Astrocyte (in vitro differentiated cells and primary cell): ENCODE data around the gene GLRX5. TPM values are rescaled to one million over a fixed set of nuclear protein-coding genes. Genes with fewer than 3 reads are reported as not detected.

Source experiments
- DNase-seq: peaks from one replicate; pipeline ENCODE4 v3.0.0-alpha.2; 2010; ENCODE audit warnings: low read depth
- FAIRE-seq: peaks from 2 replicates; lab custom pipeline; 2011; peaks lifted over from hg19 to GRCh38; lab: Jason Lieb, UNC
- H2AFZ ChIP-seq: 2 replicates; pipeline ENCODE4 v1.6.0; 2012; ENCODE audit warnings: low read depth, low read length, inconsistent platforms
- H3K27ac ChIP-seq: 2 replicates; pipeline ENCODE4 v1.5.1; 2011; ENCODE audit warnings: low read depth, low read length, inconsistent platforms
- H3K27me3 ChIP-seq: 2 replicates; pipeline ENCODE4 v1.6.0; 2011; ENCODE audit warnings: low read length, inconsistent platforms; ENCODE audit not compliant: insufficient read depth
- H3K36me3 ChIP-seq: 2 replicates; pipeline ENCODE4 v1.5.1; 2011; ENCODE audit warnings: low read length, inconsistent platforms; ENCODE audit not compliant: insufficient read depth
- H3K4me1 ChIP-seq: 2 replicates; pipeline ENCODE4 v1.5.1; 2011; ENCODE audit warnings: low read length, inconsistent platforms; ENCODE audit not compliant: insufficient read depth
- H3K4me2 ChIP-seq: 2 replicates; pipeline ENCODE4 v1.6.0; 2012; ENCODE audit warnings: low read length, inconsistent platforms
- H3K4me3 ChIP-seq: 2 replicates; pipeline ENCODE4 v1.5.1; 2011; ENCODE audit warnings: low read depth, mild to moderate bottlenecking, low read length, inconsistent platforms; ENCODE audit not compliant: insufficient read depth
- H3K79me2 ChIP-seq: 2 replicates; pipeline ENCODE4 v1.6.0; 2012; ENCODE audit warnings: mild to moderate bottlenecking, low read length, inconsistent platforms; ENCODE audit not compliant: insufficient read depth
- H3K9ac ChIP-seq: 2 replicates; pipeline ENCODE4 v1.6.0; 2012; ENCODE audit warnings: mild to moderate bottlenecking, low read length, inconsistent platforms
- H3K9me3 ChIP-seq: 2 replicates; pipeline ENCODE4 v1.5.1; 2012; ENCODE audit warnings: low read depth, mild to moderate bottlenecking, low read length, inconsistent platforms; ENCODE audit not compliant: insufficient read depth
- H4K20me1 ChIP-seq: 2 replicates; pipeline ENCODE4 v1.6.0; 2012; ENCODE audit warnings: low read length, inconsistent platforms; ENCODE audit not compliant: insufficient read depth
- H3K27ac Mint-ChIP-seq: one replicate; pipeline ENCODE4 v1.8.0; 2021; ENCODE audit warnings: mild to moderate bottlenecking, mixed read lengths; ENCODE audit not compliant: unreplicated experiment
- H3K27me3 Mint-ChIP-seq: one replicate; pipeline ENCODE4 v1.8.0; 2021; ENCODE audit warnings: low read depth, mixed read lengths; ENCODE audit not compliant: unreplicated experiment
- H3K36me3 Mint-ChIP-seq: one replicate; pipeline ENCODE4 v1.8.0; 2021; ENCODE audit warnings: low read depth, mixed read lengths; ENCODE audit not compliant: unreplicated experiment
- H3K4me1 Mint-ChIP-seq: one replicate; pipeline ENCODE4 v1.8.0; 2021; ENCODE audit warnings: low read depth, mixed read lengths; ENCODE audit not compliant: unreplicated experiment
- H3K4me3 Mint-ChIP-seq: one replicate; pipeline ENCODE4 v1.8.0; 2021; ENCODE audit warnings: mild to moderate bottlenecking, moderate library complexity, mixed read lengths; ENCODE audit not compliant: unreplicated experiment
- H3K9me3 Mint-ChIP-seq: one replicate; pipeline ENCODE4 v1.8.0; 2021; ENCODE audit warnings: mild to moderate bottlenecking, mixed read lengths; ENCODE audit not compliant: unreplicated experiment
- CTCF ChIP-seq: IDR thresholded peaks from 2 replicates; pipeline ENCODE4 v1.5.1; 2011; ENCODE audit warnings: low read depth, mild to moderate bottlenecking, inconsistent platforms, low read length, moderate library complexity; ENCODE audit not compliant: insufficient read depth
- EZH2 ChIP-seq: IDR thresholded peaks from 2 replicates; pipeline ENCODE4 v1.6.1; 2012; ENCODE audit warnings: mild to moderate bottlenecking, low read length, inconsistent platforms; ENCODE audit not compliant: insufficient read depth
- total RNA-seq: library from RNA; stranded (reverse); gene quantifications from 2 replicates; pipeline ENCODE4 v1.2.1, GENCODE V29; 2021

GLRX5 gene
- total RNA-seq, 1 donor from 2014 or later: 50.5 TPM

GRCh38 chr14:95514131-95515079 is 20.4 kb upstream of the GLRX5 start:
- Histone ChIP-seq H2AFZ (peak overlapping the region; percentile 15), H4K20me1 (no peaks in the 10 kb centered on the region), H3K36me3 (no peaks in the 10 kb centered on the region), H3K27ac (no peak overlapping the region), H3K27me3 (no peaks in the 10 kb centered on the region), H3K4me2 (peak overlapping the region; percentile 97), H3K9ac (no peak overlapping the region), H3K4me1 (peaks cover 39% of the 10 kb centered on the region), H3K4me3 (no peak overlapping the region), H3K9me3 (no peaks in the 10 kb centered on the region), H3K79me2 (no peaks in the 10 kb centered on the region)
- Mint-ChIP-seq H3K9me3 (peaks cover 2% of the 10 kb centered on the region), H3K27ac (peak overlapping the region; percentile 66), H3K36me3 (no peaks in the 10 kb centered on the region), H3K27me3 (peaks cover 10% of the 10 kb centered on the region), H3K4me3 (peak overlapping the region; percentile 75), H3K4me1 (peaks cover 27% of the 10 kb centered on the region)
- DNase-seq (no peak), FAIRE-seq (no peak)
- TF ChIP-seq EZH2: no peak
- TF ChIP-seq CTCF: no peak

GRCh38 chr14:95515080-95515489 is 19.8 kb upstream of the GLRX5 start:
- Mint-ChIP-seq H3K4me1 (peaks cover 34% of the 10 kb centered on the region), H3K27ac (peak overlapping the region; percentile 66), H3K4me3 (peak overlapping the region; percentile 75), H3K27me3 (peaks cover 5% of the 10 kb centered on the region), H3K36me3 (no peaks in the 10 kb centered on the region), H3K9me3 (peaks cover 2% of the 10 kb centered on the region)
- H3K27ac ChIP-seq: no peak overlapping the region
- H3K4me2 ChIP-seq: peak overlapping the region; percentile 97
- DNase-seq: no peak
- no peaks in the 10 kb centered on the region for H3K36me3 ChIP-seq
- H3K4me1 ChIP-seq: peaks cover 46% of the 10 kb centered on the region
- no peaks in the 10 kb centered on the region for H4K20me1 ChIP-seq
- no peak overlapping the region for H3K4me3 ChIP-seq
- no peaks in the 10 kb centered on the region for H3K79me2 ChIP-seq
- peak overlapping the region; percentile 68 for H3K9ac ChIP-seq
- no peaks in the 10 kb centered on the region for H3K9me3 ChIP-seq
- no peak for FAIRE-seq
- TF ChIP-seq EZH2 (no peak), CTCF (no peak)
- H2AFZ ChIP-seq: peak overlapping the region; percentile 54
- H3K27me3 ChIP-seq: no peaks in the 10 kb centered on the region
